Lung microvascular endothelial cell (primary cell): Measurements from ENCODE around the gene TMEM218. TPM values are rescaled to one million over a fixed set of nuclear protein-coding genes. Genes with fewer than 3 reads are reported as not detected.
"Not testable (repeated sequence)": the region's sequence is repeated elsewhere in the genome, so short reads cannot be mapped to it uniquely, and the experiment has no call there.

Source experiments
- DNase-seq, 2 donors: peaks; one replicate each; pipeline versions ENCODE4 v3.0.0 to v3.0.0-alpha.2; 2010; ENCODE audit warnings: low read depth in 2 of 2
- total RNA-seq: library from RNA; depleted of rRNA; stranded (reverse); fragments of >200 nt; gene quantifications from 2 replicates; pipeline ENCODE4 v1.2.1, GENCODE V29; 2014

The TMEM218 gene
- total RNA-seq, 1 donor from 2014 or later: 17.9 TPM

- not testable (repeated sequence) for DNase-seq
Measured at GRCh38 chr11:125056111-125056510, 55.3 kb downstream of the TMEM218 start.

GRCh38 chr11:125055107-125055715 lies 56.2 kb downstream of the TMEM218 start:
- DNase-seq: no peak

- DNase-seq: no peak
Measured at GRCh38 chr11:125053167-125053566, 58.3 kb downstream of the TMEM218 start.

- no peak for DNase-seq
Measured at GRCh38 chr11:125052047-125052446, 59.4 kb downstream of the TMEM218 start.

GRCh38 chr11:125049164-125049792 lies 62.1 kb downstream of the TMEM218 start:
- no peak for DNase-seq

Other genes with a start within 250 kb of the TMEM218 start
- 5.7 and 14.7 TPM in 2 replicates for gene ROBO3, start 246.2 kb downstream of the TMEM218 start, total RNA-seq
- 272 and 369 TPM in 2 replicates for gene ROBO4, start 213.8 kb downstream of the TMEM218 start, total RNA-seq
- under 0.01 and 0.20 TPM in 2 replicates for gene HEPN1, start 192.4 kb downstream of the TMEM218 start, total RNA-seq
- under 0.01 TPM in 2 replicates for gene HEPACAM, start 175.6 kb downstream of the TMEM218 start, total RNA-seq
- 1.5 and 1.6 TPM in 2 replicates for gene CCDC15, start 157.4 kb downstream of the TMEM218 start, total RNA-seq
- 0.20 and 0.87 TPM in 2 replicates for gene SLC37A2, start 48.3 kb downstream of the TMEM218 start, total RNA-seq
- gene PKNOX2, start 53.1 kb upstream of the TMEM218 start, total RNA-seq: not detected in 2 replicates